Activated CD4-positive, alpha-beta T cell treated with anti-CD3 and anti-CD28 coated beads, Interleukin-2, amount 50 U/mL, for 24 hours (primary cell): ENCODE results near the gene KIF7.
"Not testable (repeated sequence)": the region's sequence is repeated elsewhere in the genome, so short reads cannot be mapped to it uniquely, and the experiment has no call there.

Source experiments
- DNase-seq, 2 donors: peaks; one replicate each; pipeline ENCODE4 v3.0.0-alpha.2; 2020; ENCODE audit warnings: low read depth in 1 of 2, low spot score in 1 of 2

The KIF7 gene

GRCh38 chr15:89625716-89626115 lies 29.6 kb downstream of the KIF7 start:
- no peak for DNase-seq

- no peak for DNase-seq
Measured at GRCh38 chr15:89623165-89623564, 32.1 kb downstream of the KIF7 start.

- no peak for DNase-seq
Measured at GRCh38 chr15:89621547-89621946, 33.7 kb downstream of the KIF7 start.

- no peak for DNase-seq
Measured at GRCh38 chr15:89616228-89616627, 39.0 kb downstream of the KIF7 start.

GRCh38 chr15:89615135-89615534 lies 40.1 kb downstream of the KIF7 start:
- DNase-seq, result no peak

GRCh38 chr15:89614164-89614563 lies 41.1 kb downstream of the KIF7 start:
- DNase-seq, result no peak

- no peak for DNase-seq
Measured at GRCh38 chr15:89613031-89613430, 42.2 kb downstream of the KIF7 start.

- DNase-seq, result no peak
Measured at GRCh38 chr15:89611317-89611716, 44.0 kb downstream of the KIF7 start.

GRCh38 chr15:89599021-89599420 lies 56.2 kb downstream of the KIF7 start:
- no peak for DNase-seq

- DNase-seq, result no peak
Measured at GRCh38 chr15:89593018-89593417, 62.2 kb downstream of the KIF7 start.

GRCh38 chr15:89591834-89592233 lies 63.4 kb downstream of the KIF7 start:
- DNase-seq, result no peak

- no peak for DNase-seq
Measured at GRCh38 chr15:89587955-89588354, 67.3 kb downstream of the KIF7 start.

- no peak for DNase-seq
Measured at GRCh38 chr15:89586651-89587050, 68.6 kb downstream of the KIF7 start.

GRCh38 chr15:89580747-89581146 lies 74.5 kb downstream of the KIF7 start:
- not testable (repeated sequence) for DNase-seq

- no peak for DNase-seq
Measured at GRCh38 chr15:89578146-89578545, 77.1 kb downstream of the KIF7 start.
